Subcutaneous abdominal adipose tissue (tissue), 5 donors: ENCODE data around the gene CTIF.

ENCODE experiments used
- H3K27ac ChIP-seq: one replicate; pipeline ENCODE4 v1.7.0; 2013; ENCODE audit warnings: low read depth, mild to moderate bottlenecking, inconsistent platforms, low read length, moderate library complexity
- H3K27me3 ChIP-seq, 5 donors: one replicate each; pipeline ENCODE4 v1.7.0; 2013; ENCODE audit warnings: low read length in 5 of 5, inconsistent platforms in 1 of 5; ENCODE audit not compliant: control insufficient read depth in 5 of 5, insufficient read depth in 4 of 5
- H3K36me3 ChIP-seq, 5 donors: one replicate each; pipeline ENCODE4 v1.7.0; 2013; ENCODE audit warnings: low read length in 5 of 5; ENCODE audit not compliant: control insufficient read depth in 5 of 5, insufficient read depth in 5 of 5
- H3K4me1 ChIP-seq, 5 donors: one replicate each; pipeline ENCODE4 v1.7.0; 2013; ENCODE audit warnings: low read length in 5 of 5, mild to moderate bottlenecking in 3 of 5, moderate library complexity in 1 of 5; ENCODE audit not compliant: control insufficient read depth in 5 of 5, insufficient read depth in 5 of 5
- H3K4me3 ChIP-seq, 5 donors: one replicate each; pipeline ENCODE4 v1.7.0; 2013; ENCODE audit warnings: low read length in 5 of 5, low read depth in 1 of 5
- H3K9ac ChIP-seq, 5 donors: one replicate each; pipeline ENCODE4 v1.7.0; 2013; ENCODE audit warnings: low read length in 5 of 5, mild to moderate bottlenecking in 4 of 5, moderate library complexity in 3 of 5
- H3K9me3 ChIP-seq, 5 donors: one replicate each; pipeline ENCODE4 v1.7.0; 2013; ENCODE audit warnings: low read length in 5 of 5; ENCODE audit not compliant: control insufficient read depth in 5 of 5
- donor health status: healthy.
- donor health status: healthy.
- donor health status: healthy.
- donor health status: healthy.
- donor health status: healthy.

CTIF gene

GRCh38 chr18:48794251-48794970 is 255.6 kb downstream of the CTIF start:
- Histone ChIP-seq H3K4me1 (peaks cover 15 to 26% (median 18%) of the 10 kb centered on the region in 5 donors), H3K36me3 (peaks cover 0 to 29% (median 9%) of the 10 kb centered on the region in 5 donors), H3K27ac (no peak overlapping the region), H3K27me3 (no peaks in the 10 kb centered on the region), H3K9ac (no peak overlapping the region), H3K9me3 (no peaks in the 10 kb centered on the region), H3K4me3 (no peak overlapping the region)

DNA sequence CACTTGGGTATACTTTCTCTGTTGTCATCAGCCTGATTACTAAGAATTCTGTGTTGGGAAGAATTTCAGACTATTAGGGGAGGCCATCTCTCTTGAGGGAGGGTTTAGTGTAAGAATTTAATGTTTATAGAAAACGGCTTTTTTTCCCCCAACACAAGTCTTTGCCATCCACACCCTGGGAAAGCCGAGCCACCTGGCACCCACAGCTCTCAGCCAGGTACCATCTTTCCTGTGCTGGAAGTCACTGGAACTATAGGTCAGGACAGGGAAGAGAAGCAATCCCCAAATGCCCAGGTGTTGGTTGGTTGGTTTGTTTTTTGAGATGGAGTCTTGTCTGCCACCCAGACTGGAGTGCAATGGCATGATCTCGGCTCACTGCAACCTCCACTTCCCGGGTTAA is 256.9 kb downstream of the CTIF start:
- H3K4me1 ChIP-seq: peaks cover 5 to 14% (median 5%) of the 10 kb centered on the region in 5 donors
- no peak overlapping the region for H3K27ac ChIP-seq
- H3K36me3 ChIP-seq: peaks cover 0 to 41% (median 21%) of the 10 kb centered on the region in 5 donors
- H3K4me3 ChIP-seq: no peak overlapping the region
- H3K27me3 ChIP-seq: no peaks in the 10 kb centered on the region
- H3K9ac ChIP-seq: no peak overlapping the region
- no peaks in the 10 kb centered on the region for H3K9me3 ChIP-seq

DNA sequence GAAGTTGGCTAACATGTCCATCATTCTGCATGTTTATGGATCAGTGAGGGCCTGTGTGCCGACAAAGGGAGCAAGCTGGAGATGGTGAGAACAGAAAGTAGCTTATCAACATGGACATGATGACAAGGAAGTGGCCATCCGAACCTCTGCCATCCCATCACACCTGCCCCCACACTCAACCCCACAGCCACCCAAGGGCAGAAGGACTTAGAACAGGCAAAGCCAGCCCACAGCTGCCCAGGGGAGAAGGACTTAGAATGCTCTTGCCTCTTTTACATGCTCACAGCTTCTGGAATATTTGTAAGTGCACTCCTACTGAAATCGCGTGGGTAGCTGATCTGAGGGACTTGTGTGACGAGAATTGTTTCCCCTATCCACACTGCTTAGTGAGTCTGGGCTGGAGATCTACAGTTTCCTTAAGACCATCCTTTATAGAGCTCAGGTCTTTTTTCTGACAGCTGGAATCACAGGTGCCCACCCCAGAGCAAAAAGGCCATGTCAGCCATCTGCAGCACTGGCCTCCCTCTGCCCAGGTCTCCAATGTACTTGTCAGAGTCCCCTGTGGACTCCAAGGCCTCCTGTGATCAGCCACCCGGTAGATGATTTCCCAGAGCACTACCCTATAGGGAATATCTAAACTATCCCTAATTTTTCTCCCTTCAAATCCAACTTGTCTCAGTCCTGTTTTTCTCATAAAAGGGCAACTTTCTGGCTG is 257.8 kb downstream of the CTIF start:
- Histone ChIP-seq H3K4me3 (no peak overlapping the region), H3K4me1 (peaks cover 0 to 14% (median 9%) of the 10 kb centered on the region in 5 donors), H3K9me3 (no peaks in the 10 kb centered on the region), H3K36me3 (peaks cover 0 to 42% (median 21%) of the 10 kb centered on the region in 5 donors), H3K27ac (no peak overlapping the region), H3K27me3 (no peaks in the 10 kb centered on the region), H3K9ac (no peak overlapping the region)

- Histone ChIP-seq H3K4me1 (peaks cover 0 to 19% (median 10%) of the 10 kb centered on the region in 5 donors), H3K27ac (no peak overlapping the region), H3K9me3 (no peaks in the 10 kb centered on the region), H3K27me3 (no peaks in the 10 kb centered on the region), H3K4me3 (no peak overlapping the region), H3K36me3 (peaks cover 0 to 50% (median 30%) of the 10 kb centered on the region in 5 donors), H3K9ac (no peak overlapping the region)
Observed at GRCh38 chr18:48797841-48798255, 259.0 kb downstream of the CTIF start.

- Histone ChIP-seq H3K9me3 (no peaks in the 10 kb centered on the region), H3K27ac (no peak overlapping the region), H3K4me3 (no peak overlapping the region), H3K9ac (no peak overlapping the region), H3K27me3 (no peaks in the 10 kb centered on the region), H3K36me3 (peaks cover 0 to 56% (median 37%) of the 10 kb centered on the region in 5 donors), H3K4me1 (peaks cover 0 to 19% (median 10%) of the 10 kb centered on the region in 5 donors)
Observed at GRCh38 chr18:48798334-48799245, 259.8 kb downstream of the CTIF start.

DNA sequence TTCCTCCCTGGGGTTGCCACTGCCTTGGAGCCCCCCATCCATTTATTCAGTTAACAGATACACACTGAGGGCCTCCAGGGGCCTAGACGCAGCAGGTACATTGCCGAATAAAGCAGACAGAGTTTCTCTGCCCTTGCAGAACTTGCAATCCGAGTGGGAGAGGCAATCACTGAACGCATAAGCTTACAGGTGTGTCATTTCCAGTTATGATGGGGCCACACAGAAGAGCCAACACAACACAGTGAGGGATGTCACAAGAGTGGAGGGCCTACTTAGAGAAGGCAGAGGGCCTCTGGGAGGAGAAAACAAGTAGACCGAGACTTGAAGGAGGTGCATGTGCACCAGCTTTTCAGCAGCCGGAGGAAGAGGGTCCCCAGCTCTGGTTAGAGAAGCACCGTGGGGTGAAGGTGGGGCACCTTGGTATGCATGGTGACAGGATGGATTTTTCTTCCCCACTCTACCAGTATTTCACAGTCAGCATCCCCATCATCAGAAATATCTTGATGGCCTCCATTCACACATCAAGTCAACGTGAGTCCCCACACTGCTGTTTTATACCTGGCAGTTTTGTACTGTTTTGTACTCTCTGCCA is 261.0 kb downstream of the CTIF start:
- H3K4me3 ChIP-seq: no peak overlapping the region
- H3K4me1 ChIP-seq: peaks cover 0 to 19% (median 10%) of the 10 kb centered on the region in 5 donors
- H3K9me3 ChIP-seq: no peaks in the 10 kb centered on the region
- no peak overlapping the region for H3K27ac ChIP-seq
- peaks cover 0 to 64% (median 49%) of the 10 kb centered on the region in 5 donors for H3K36me3 ChIP-seq
- no peaks in the 10 kb centered on the region for H3K27me3 ChIP-seq
- H3K9ac ChIP-seq: no peak overlapping the region

- Histone ChIP-seq H3K27ac (peak overlapping the region; percentile 35), H3K4me1 (peaks cover 0 to 19% (median 10%) of the 10 kb centered on the region in 5 donors)
Observed at GRCh38 chr18:48800466-48800865, 261.6 kb downstream of the CTIF start.

GRCh38 chr18:48800876-48801727 is 262.3 kb downstream of the CTIF start:
- peaks cover 0 to 23% (median 10%) of the 10 kb centered on the region in 5 donors for H3K4me1 ChIP-seq
- H3K9me3 ChIP-seq: no peaks in the 10 kb centered on the region
- H3K4me3 ChIP-seq: no peak overlapping the region
- no peaks in the 10 kb centered on the region for H3K27me3 ChIP-seq
- H3K27ac ChIP-seq: peak overlapping the region; percentile 35
- H3K9ac ChIP-seq: no peak overlapping the region
- peaks cover 0 to 76% (median 59%) of the 10 kb centered on the region in 5 donors for H3K36me3 ChIP-seq

More at GRCh38 chr18:48800466-48800865, 261.6 kb downstream of the CTIF start:
- no peak overlapping the region for H3K9ac ChIP-seq
- H3K4me3 ChIP-seq: no peak overlapping the region
- H3K36me3 ChIP-seq: peaks cover 0 to 71% (median 55%) of the 10 kb centered on the region in 5 donors
- H3K27me3 ChIP-seq: no peaks in the 10 kb centered on the region
- no peaks in the 10 kb centered on the region for H3K9me3 ChIP-seq
